IMR-90 (cell line): ENCODE measurements around the gene NACC2. TPM values are rescaled to one million over a fixed set of nuclear protein-coding genes. Genes with fewer than 3 reads are reported as not detected.

Experiments
- ATAC-seq: fragments of 200-7000 bp; cut with Tn5 transposase; 2 replicates; pipeline ENCODE4 v1.9.1; 2020; ENCODE audit warnings: low read depth, mild to moderate bottlenecking, moderate library complexity
- BruUV-seq: library from RNA; stranded (reverse); fragments of 400-500 nt; replicated peaks from 2 replicates; lab custom pipeline; 2021; lab: Mats Ljungman, UMichigan
- CTCF ChIA-PET: fragments of 300-600 bp; formaldehyde crosslinking; extraction: SDS; loops from one replicate; lab custom pipeline; 2021; ENCODE audit warnings: antibody characterized with exemption; lab: Yijun Ruan, JAX
- POLR2A ChIA-PET: fragments of 300-600 bp; sonication (Branson Sonifier 250); formaldehyde crosslinking; loops from one replicate; lab custom pipeline; 2022; ENCODE audit warnings: antibody characterized with exemption; ENCODE audit not compliant: unreplicated experiment; lab: Charles Lee
- DNase-seq: peaks from one replicate; pipeline ENCODE4 v3.0.0; 2013
- H2AFZ ChIP-seq: replicated peaks from 2 replicates; pipeline ENCODE3; 2013; ENCODE audit warnings: low read length, mild to moderate bottlenecking; ENCODE audit not compliant: poor library complexity
- H2AK5ac ChIP-seq: 2 replicates; pipeline ENCODE4 v1.6.1; 2013; ENCODE audit warnings: low read depth, low read length, inconsistent platforms
- H2AK9ac ChIP-seq: replicated peaks from 2 replicates; pipeline ENCODE3; 2013; ENCODE audit warnings: mild to moderate bottlenecking, low read depth, low read length, moderate library complexity; ENCODE audit not compliant: poor library complexity
- H2BK120ac ChIP-seq: 2 replicates; pipeline ENCODE4 v1.6.1; 2013; ENCODE audit warnings: low read depth, low read length, inconsistent platforms
- H2BK15ac ChIP-seq: 3 replicates; pipeline ENCODE4 v1.6.1; 2013; ENCODE audit warnings: low read depth, low read length, inconsistent platforms
- H2BK20ac ChIP-seq: 2 replicates; pipeline ENCODE4 v1.6.1; 2013; ENCODE audit warnings: low read depth, mild to moderate bottlenecking, inconsistent platforms, low read length, moderate library complexity
- H2BK5ac ChIP-seq: 2 replicates; pipeline ENCODE4 v1.6.1; 2013; ENCODE audit warnings: mild to moderate bottlenecking, low read depth, low read length, inconsistent platforms; ENCODE audit not compliant: poor library complexity, severe bottlenecking
- H3K14ac ChIP-seq: replicated peaks from 2 replicates; pipeline ENCODE4 v1.6.1; 2013; ENCODE audit warnings: low read depth, low read length, inconsistent platforms
- H3K18ac ChIP-seq: 2 replicates; pipeline ENCODE4 v1.6.1; 2013; ENCODE audit warnings: low read depth, low read length, control low read depth
- H3K23ac ChIP-seq: 2 replicates; pipeline ENCODE4 v1.6.1; 2013; ENCODE audit warnings: low read depth, low read length, inconsistent platforms
- H3K27ac ChIP-seq: 2 replicates; pipeline ENCODE4 v1.5.1; 2013; ENCODE audit warnings: mild to moderate bottlenecking, control low read depth, low read length; ENCODE audit not compliant: insufficient read depth
- H3K27me3 ChIP-seq: 2 replicates; pipeline ENCODE4 v1.6.1; 2013; ENCODE audit warnings: low read length; ENCODE audit not compliant: control insufficient read depth, insufficient read depth
- H3K36me3 ChIP-seq: 2 replicates; pipeline ENCODE4 v1.6.1; 2013; ENCODE audit warnings: low read length, mixed read lengths; ENCODE audit not compliant: control insufficient read depth, insufficient read depth
- H3K4ac ChIP-seq: 2 replicates; pipeline ENCODE4 v1.6.1; 2013; ENCODE audit warnings: low read depth, low read length, inconsistent platforms
- H3K4me1 ChIP-seq: 2 replicates; pipeline ENCODE4 v1.6.1; 2013; ENCODE audit warnings: low read length, mixed read lengths; ENCODE audit not compliant: control insufficient read depth, insufficient read depth
- H3K4me2 ChIP-seq: 2 replicates; pipeline ENCODE4 v1.6.1; 2013; ENCODE audit warnings: low read depth, mild to moderate bottlenecking, control low read depth, low read length, moderate library complexity
- H3K4me3 ChIP-seq: 2 replicates; pipeline ENCODE4 v1.5.1; 2013; ENCODE audit warnings: low read depth, mild to moderate bottlenecking, control low read depth, low read length, moderate library complexity; ENCODE audit not compliant: insufficient read depth
- H3K56ac ChIP-seq: 2 replicates; pipeline ENCODE4 v1.6.1; 2013; ENCODE audit warnings: low read length, inconsistent platforms; ENCODE audit not compliant: insufficient read depth; ENCODE audit errors: extremely low read depth
- H3K79me1 ChIP-seq, 2 experiments: 2 replicates each; pipeline ENCODE4 v1.6.1; 2013; ENCODE audit warnings: low read length in 2 of 2, inconsistent platforms in 1 of 2, low read depth in 1 of 2
- H3K9ac ChIP-seq: 2 replicates; pipeline ENCODE4 v1.6.1; 2013; ENCODE audit warnings: low read depth, low read length, control low read depth
- H3K9me1 ChIP-seq: 2 replicates; pipeline ENCODE4 v1.6.1; 2013; ENCODE audit warnings: low read length, inconsistent platforms; ENCODE audit not compliant: insufficient read depth
- H3K9me3 ChIP-seq: 2 replicates; pipeline ENCODE4 v1.6.1; 2013; ENCODE audit warnings: low read length; ENCODE audit not compliant: control insufficient read depth, insufficient read depth
- H4K20me1 ChIP-seq: 2 replicates; pipeline ENCODE4 v1.6.1; 2013; ENCODE audit warnings: low read length, inconsistent platforms; ENCODE audit not compliant: insufficient read depth
- H4K5ac ChIP-seq: 2 replicates; pipeline ENCODE4 v1.6.1; 2013; ENCODE audit warnings: mild to moderate bottlenecking, low read depth, low read length, control low read depth
- H4K8ac ChIP-seq, 2 experiments: 2 replicates each; pipeline ENCODE4 v1.6.1; 2013; ENCODE audit warnings: low read depth in 2 of 2, low read length in 2 of 2, control low read depth in 1 of 2, inconsistent platforms in 1 of 2
- H4K91ac ChIP-seq: 2 replicates; pipeline ENCODE4 v1.6.1; 2013; ENCODE audit warnings: low read depth, low read length, inconsistent platforms; ENCODE audit not compliant: insufficient read depth
- BHLHE40 ChIP-seq: fragments of 150-350 bp; IDR thresholded peaks from 2 replicates; pipeline ENCODE4 v1.6.1; 2016; ENCODE audit warnings: mild to moderate bottlenecking, low read depth, low read length
- CEBPB ChIP-seq: IDR thresholded peaks from 2 replicates; pipeline ENCODE4 v1.6.1; 2012; ENCODE audit warnings: low read depth, low read length, improper control_type of control experiment
- CHD1 ChIP-seq: IDR thresholded peaks from 2 replicates; pipeline ENCODE4 v1.6.1; 2012; ENCODE audit warnings: low read depth, low read length, improper control_type of control experiment
- FOS ChIP-seq: fragments of 150-350 bp; IDR thresholded peaks from 2 replicates; pipeline ENCODE4 v1.6.1; 2016; ENCODE audit warnings: low read depth, low read length
- MAZ ChIP-seq: IDR thresholded peaks from 2 replicates; pipeline ENCODE4 v1.6.1; 2012; ENCODE audit warnings: low read depth, mild to moderate bottlenecking, low read length, improper control_type of control experiment, moderate library complexity, borderline replicate concordance
- MXI1 ChIP-seq: IDR thresholded peaks from 2 replicates; pipeline ENCODE4 v1.6.1; 2012; ENCODE audit warnings: low read depth, mild to moderate bottlenecking, low read length, moderate library complexity, borderline replicate concordance
- NFE2L2 ChIP-seq: fragments of 150-350 bp; IDR thresholded peaks from 2 replicates; pipeline ENCODE4 v1.6.1; 2016; ENCODE audit warnings: low read depth, mild to moderate bottlenecking, low read length
- RFX5 ChIP-seq: IDR thresholded peaks from 2 replicates; pipeline ENCODE4 v1.8.0; 2012; ENCODE audit warnings: low read depth, mild to moderate bottlenecking, low read length, moderate library complexity
- WGBS, 2 experiments: methylation state at CpG; one replicate each; pipeline versions ENCODE4 v1.1.5 to v1.1.7; 2013; ENCODE audit warnings: missing lambda C conversion rate in 2 of 2; ENCODE audit not compliant: insufficient read length in 1 of 2; ENCODE audit errors: extremely low coverage in 2 of 2; 5-methylcytosine and 5-hydroxymethylcytosine counted together
- dilution Hi-C: fragments of 300-500 bp; cut with HindIII; formaldehyde crosslinking; loops from one replicate; pipeline ENCODE4 v1.14.3; 2018; ENCODE audit warnings: low sequenced_read_pairs; ENCODE audit not compliant: unreplicated experiment
- in situ Hi-C: fragments of 300-500 bp; cut with MboI; formaldehyde crosslinking; loops from 3 replicates; pipeline ENCODE4 v1.14.3; 2019; ENCODE audit warnings: low sequenced_read_pairs, inconsistent platforms, mixed read lengths
- intact Hi-C: fragments of 100-400 bp; cut with micrococcal nuclease; formaldehyde crosslinking; loops from 2 replicates; pipeline ENCODE4 v1.10.0; 2022
- polyA plus RNA-seq, 3 experiments: library from polyadenylated mRNA; depleted of rRNA; stranded (reverse); fragments of >200 nt; gene quantifications; 2 replicates each; pipeline ENCODE4 v1.2.3, GENCODE V29; 2012; ENCODE audit warnings: low replicate concordance in 1 of 3
- total RNA-seq: library from RNA; depleted of rRNA; stranded (reverse); fragments of >200 nt; gene quantifications from 2 replicates; pipeline ENCODE4 v1.2.3, GENCODE V29; 2012
- TF ChIP-seq, protein P1 (sequence below): conservative IDR thresholded peaks from 2 replicates; pipeline ENCODE4 v1.5.1; 2012; ENCODE audit warnings: mild to moderate bottlenecking, low read depth, low read length, improper control_type of control experiment
- TF ChIP-seq, protein P2 (sequence below): fragments of 150-350 bp; IDR thresholded peaks from 2 replicates; pipeline ENCODE4 v1.6.1; 2016; ENCODE audit warnings: low read depth, mild to moderate bottlenecking, low read length, moderate library complexity, borderline replicate concordance

NACC2 gene
- total and polyA plus RNA-seq, 2 of the 4 experiments (the other 2 are of a cell fraction): 7.9 to 19.0 TPM

DNA sequence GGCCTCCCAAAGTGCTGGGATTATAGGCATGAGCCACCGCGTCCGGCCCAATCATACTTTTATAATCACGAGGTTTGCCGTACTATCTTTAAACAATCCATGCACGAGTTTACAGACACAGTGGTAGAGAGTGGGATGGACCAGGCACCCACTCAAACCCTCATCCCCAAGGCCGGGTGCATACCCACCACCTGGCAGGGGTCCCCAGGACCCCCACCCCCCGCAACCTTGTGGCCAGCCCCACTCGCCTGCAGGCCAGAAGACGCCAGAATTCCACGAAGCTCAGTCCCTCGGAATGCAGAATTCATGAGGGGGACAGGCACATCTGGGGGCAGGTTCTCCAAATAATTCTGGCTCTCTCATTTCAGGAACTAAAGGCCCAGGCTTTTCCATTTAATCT, 17.1 kb downstream of the NACC2 start:
- no peak overlapping the region for H3K4me2 ChIP-seq
- no peaks in the 10 kb centered on the region for H3K27me3 ChIP-seq
- H3K4me1 ChIP-seq: peaks cover 7% of the 10 kb centered on the region; the same call in 1 of the 2 replicates
- no peak overlapping the region for H3K14ac ChIP-seq
- intact Hi-C loops: no loop called here
- WGBS, 2 experiments: 90% methylated on average over 2 of the region's 12 CpGs; no CpG with 5 or more reads in 1 of the 2 experiments
- no peak overlapping the region for H2AK5ac ChIP-seq
- no peak overlapping the region for H2AFZ ChIP-seq
- no peak overlapping the region for H2BK5ac ChIP-seq
- H4K91ac ChIP-seq: no peak overlapping the region
- H3K36me3 ChIP-seq: peaks cover 19% of the 10 kb centered on the region
- ATAC-seq (no peak), DNase-seq (no peak)
- POLR2A ChIA-PET: no interaction called here
- no peak overlapping the region for H3K4me3 ChIP-seq
- H3K79me1 ChIP-seq: peaks cover 32 to 87% of the 10 kb centered on the region in 2 experiments
- H3K56ac ChIP-seq: no peak overlapping the region
- H2BK15ac ChIP-seq: no peak overlapping the region
- dilution Hi-C loops: no loop called here
- no peak overlapping the region for H3K18ac ChIP-seq
- H3K4ac ChIP-seq: no peak overlapping the region
- CTCF ChIA-PET: no interaction called here
- H2AK9ac ChIP-seq: no peak overlapping the region
- no peak overlapping the region for H4K5ac ChIP-seq
- H3K23ac ChIP-seq: no peak overlapping the region
- no peak overlapping the region for H2BK120ac ChIP-seq
- H3K9me3 ChIP-seq: no peaks in the 10 kb centered on the region
- peaks cover 89% of the 10 kb centered on the region for H4K20me1 ChIP-seq
- no peak for TF ChIP-seq MAZ
- no peak for TF ChIP-seq MXI1
- no peak for TF ChIP-seq CHD1
- TF ChIP-seq BHLHE40: no peak
- TF ChIP-seq, protein P1, sequence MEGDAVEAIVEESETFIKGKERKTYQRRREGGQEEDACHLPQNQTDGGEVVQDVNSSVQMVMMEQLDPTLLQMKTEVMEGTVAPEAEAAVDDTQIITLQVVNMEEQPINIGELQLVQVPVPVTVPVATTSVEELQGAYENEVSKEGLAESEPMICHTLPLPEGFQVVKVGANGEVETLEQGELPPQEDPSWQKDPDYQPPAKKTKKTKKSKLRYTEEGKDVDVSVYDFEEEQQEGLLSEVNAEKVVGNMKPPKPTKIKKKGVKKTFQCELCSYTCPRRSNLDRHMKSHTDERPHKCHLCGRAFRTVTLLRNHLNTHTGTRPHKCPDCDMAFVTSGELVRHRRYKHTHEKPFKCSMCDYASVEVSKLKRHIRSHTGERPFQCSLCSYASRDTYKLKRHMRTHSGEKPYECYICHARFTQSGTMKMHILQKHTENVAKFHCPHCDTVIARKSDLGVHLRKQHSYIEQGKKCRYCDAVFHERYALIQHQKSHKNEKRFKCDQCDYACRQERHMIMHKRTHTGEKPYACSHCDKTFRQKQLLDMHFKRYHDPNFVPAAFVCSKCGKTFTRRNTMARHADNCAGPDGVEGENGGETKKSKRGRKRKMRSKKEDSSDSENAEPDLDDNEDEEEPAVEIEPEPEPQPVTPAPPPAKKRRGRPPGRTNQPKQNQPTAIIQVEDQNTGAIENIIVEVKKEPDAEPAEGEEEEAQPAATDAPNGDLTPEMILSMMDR: no peak
- TF ChIP-seq RFX5: no peak
- no peak for TF ChIP-seq FOS
- TF ChIP-seq NFE2L2: no peak
- no peak for TF ChIP-seq CEBPB
- TF ChIP-seq, protein P2, sequence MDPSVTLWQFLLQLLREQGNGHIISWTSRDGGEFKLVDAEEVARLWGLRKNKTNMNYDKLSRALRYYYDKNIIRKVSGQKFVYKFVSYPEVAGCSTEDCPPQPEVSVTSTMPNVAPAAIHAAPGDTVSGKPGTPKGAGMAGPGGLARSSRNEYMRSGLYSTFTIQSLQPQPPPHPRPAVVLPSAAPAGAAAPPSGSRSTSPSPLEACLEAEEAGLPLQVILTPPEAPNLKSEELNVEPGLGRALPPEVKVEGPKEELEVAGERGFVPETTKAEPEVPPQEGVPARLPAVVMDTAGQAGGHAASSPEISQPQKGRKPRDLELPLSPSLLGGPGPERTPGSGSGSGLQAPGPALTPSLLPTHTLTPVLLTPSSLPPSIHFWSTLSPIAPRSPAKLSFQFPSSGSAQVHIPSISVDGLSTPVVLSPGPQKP: no peak
- in situ Hi-C loops: no loop called here
- H4K8ac ChIP-seq: no peak overlapping the region
- no peak overlapping the region for H3K27ac ChIP-seq
- H2BK20ac ChIP-seq: no peak overlapping the region
- no peak overlapping the region for H3K9ac ChIP-seq
- H3K9me1 ChIP-seq: peaks cover 7% of the 10 kb centered on the region
- no TSS peak for BruUV-seq
